ENCODE results near the gene RRH. TPM values are rescaled to one million over a fixed set of nuclear protein-coding genes. Genes with fewer than 3 reads are reported as not detected.

Gene RRH
- total RNA-seq, 1 experiment from 2014 or later = not detected

GRCh38 chr4:109886303-109886702 lies 58.5 kb downstream of the RRH start:
- DNase-seq (ENCODE audit: low read depth) = no peak

GRCh38 chr4:109887071-109887470 lies 59.3 kb downstream of the RRH start:
- no peak for DNase-seq (ENCODE audit: low read depth)

GRCh38 chr4:109890076-109890475 lies 62.3 kb downstream of the RRH start:
- DNase-seq (ENCODE audit: low read depth) = no peak

Other genes with a start within 250 kb of the RRH start
- 26.2 and 31.1 TPM in 2 replicates for gene CASP6, start 124.5 kb upstream of the RRH start, total RNA-seq (2014; rRNA removed; shearing (Covaris generic))
- gene PLA2G12A, start 97.9 kb upstream of the RRH start, total RNA-seq (2014; rRNA removed; shearing (Covaris generic)) = 34.7 and 50.5 TPM in 2 replicates
- 0.08 TPM in 1 of 2 replicates, not detected in the other for gene CFI, start 26.0 kb upstream of the RRH start, total RNA-seq (2014; rRNA removed; shearing (Covaris generic))
- gene GAR1, start 12.2 kb upstream of the RRH start, total RNA-seq (2014; rRNA removed; shearing (Covaris generic)) = 16.5 and 50.4 TPM in 2 replicates
- gene LRIT3, start 20.1 kb downstream of the RRH start, total RNA-seq (2014; rRNA removed; shearing (Covaris generic)) = not detected in 2 replicates
- gene EGF, start 84.9 kb downstream of the RRH start, total RNA-seq (2014; rRNA removed; shearing (Covaris generic)) = 2.0 and 3.5 TPM in 2 replicates